IMR-90 (cell line): ENCODE data around the gene MYH9. TPM values are rescaled to one million over a fixed set of nuclear protein-coding genes. Genes with fewer than 3 reads are reported as not detected.

Experiments
- ATAC-seq: fragments of 200-7000 bp; cut with Tn5 transposase; 2 replicates; pipeline ENCODE4 v1.9.1; 2020; ENCODE audit warnings: low read depth, mild to moderate bottlenecking, moderate library complexity
- BruUV-seq: library from RNA; stranded (reverse); fragments of 400-500 nt; replicated peaks from 2 replicates; lab custom pipeline; 2021; lab: Mats Ljungman, UMichigan
- CTCF ChIA-PET: fragments of 300-600 bp; formaldehyde crosslinking; extraction: SDS; loops from one replicate; lab custom pipeline; 2021; ENCODE audit warnings: antibody characterized with exemption; lab: Yijun Ruan, JAX
- POLR2A ChIA-PET: fragments of 300-600 bp; sonication (Branson Sonifier 250); formaldehyde crosslinking; loops from one replicate; lab custom pipeline; 2022; ENCODE audit warnings: antibody characterized with exemption; ENCODE audit not compliant: unreplicated experiment; lab: Charles Lee
- DNase-seq: peaks from one replicate; pipeline ENCODE4 v3.0.0; 2013
- H2AFZ ChIP-seq: replicated peaks from 2 replicates; pipeline ENCODE3; 2013; ENCODE audit warnings: low read length, mild to moderate bottlenecking; ENCODE audit not compliant: poor library complexity
- H2AK5ac ChIP-seq: 2 replicates; pipeline ENCODE4 v1.6.1; 2013; ENCODE audit warnings: low read depth, low read length, inconsistent platforms
- H2AK9ac ChIP-seq: replicated peaks from 2 replicates; pipeline ENCODE3; 2013; ENCODE audit warnings: mild to moderate bottlenecking, low read depth, low read length, moderate library complexity; ENCODE audit not compliant: poor library complexity
- H2BK120ac ChIP-seq: 2 replicates; pipeline ENCODE4 v1.6.1; 2013; ENCODE audit warnings: low read depth, low read length, inconsistent platforms
- H2BK15ac ChIP-seq: 3 replicates; pipeline ENCODE4 v1.6.1; 2013; ENCODE audit warnings: low read depth, low read length, inconsistent platforms
- H2BK20ac ChIP-seq: 2 replicates; pipeline ENCODE4 v1.6.1; 2013; ENCODE audit warnings: low read depth, mild to moderate bottlenecking, inconsistent platforms, low read length, moderate library complexity
- H2BK5ac ChIP-seq: 2 replicates; pipeline ENCODE4 v1.6.1; 2013; ENCODE audit warnings: mild to moderate bottlenecking, low read depth, low read length, inconsistent platforms; ENCODE audit not compliant: poor library complexity, severe bottlenecking
- H3K14ac ChIP-seq: replicated peaks from 2 replicates; pipeline ENCODE4 v1.6.1; 2013; ENCODE audit warnings: low read depth, low read length, inconsistent platforms
- H3K18ac ChIP-seq: 2 replicates; pipeline ENCODE4 v1.6.1; 2013; ENCODE audit warnings: low read depth, low read length, control low read depth
- H3K23ac ChIP-seq: 2 replicates; pipeline ENCODE4 v1.6.1; 2013; ENCODE audit warnings: low read depth, low read length, inconsistent platforms
- H3K27ac ChIP-seq: 2 replicates; pipeline ENCODE4 v1.5.1; 2013; ENCODE audit warnings: mild to moderate bottlenecking, control low read depth, low read length; ENCODE audit not compliant: insufficient read depth
- H3K27me3 ChIP-seq: 2 replicates; pipeline ENCODE4 v1.6.1; 2013; ENCODE audit warnings: low read length; ENCODE audit not compliant: control insufficient read depth, insufficient read depth
- H3K36me3 ChIP-seq: 2 replicates; pipeline ENCODE4 v1.6.1; 2013; ENCODE audit warnings: low read length, mixed read lengths; ENCODE audit not compliant: control insufficient read depth, insufficient read depth
- H3K4ac ChIP-seq: 2 replicates; pipeline ENCODE4 v1.6.1; 2013; ENCODE audit warnings: low read depth, low read length, inconsistent platforms
- H3K4me1 ChIP-seq: 2 replicates; pipeline ENCODE4 v1.6.1; 2013; ENCODE audit warnings: low read length, mixed read lengths; ENCODE audit not compliant: control insufficient read depth, insufficient read depth
- H3K4me2 ChIP-seq: 2 replicates; pipeline ENCODE4 v1.6.1; 2013; ENCODE audit warnings: low read depth, mild to moderate bottlenecking, control low read depth, low read length, moderate library complexity
- H3K4me3 ChIP-seq: 2 replicates; pipeline ENCODE4 v1.5.1; 2013; ENCODE audit warnings: low read depth, mild to moderate bottlenecking, control low read depth, low read length, moderate library complexity; ENCODE audit not compliant: insufficient read depth
- H3K56ac ChIP-seq: 2 replicates; pipeline ENCODE4 v1.6.1; 2013; ENCODE audit warnings: low read length, inconsistent platforms; ENCODE audit not compliant: insufficient read depth; ENCODE audit errors: extremely low read depth
- H3K79me1 ChIP-seq, 2 experiments: 2 replicates each; pipeline ENCODE4 v1.6.1; 2013; ENCODE audit warnings: low read length in 2 of 2, inconsistent platforms in 1 of 2, low read depth in 1 of 2
- H3K9ac ChIP-seq: 2 replicates; pipeline ENCODE4 v1.6.1; 2013; ENCODE audit warnings: low read depth, low read length, control low read depth
- H3K9me1 ChIP-seq: 2 replicates; pipeline ENCODE4 v1.6.1; 2013; ENCODE audit warnings: low read length, inconsistent platforms; ENCODE audit not compliant: insufficient read depth
- H3K9me3 ChIP-seq: 2 replicates; pipeline ENCODE4 v1.6.1; 2013; ENCODE audit warnings: low read length; ENCODE audit not compliant: control insufficient read depth, insufficient read depth
- H4K20me1 ChIP-seq: 2 replicates; pipeline ENCODE4 v1.6.1; 2013; ENCODE audit warnings: low read length, inconsistent platforms; ENCODE audit not compliant: insufficient read depth
- H4K5ac ChIP-seq: 2 replicates; pipeline ENCODE4 v1.6.1; 2013; ENCODE audit warnings: mild to moderate bottlenecking, low read depth, low read length, control low read depth
- H4K8ac ChIP-seq, 2 experiments: 2 replicates each; pipeline ENCODE4 v1.6.1; 2013; ENCODE audit warnings: low read depth in 2 of 2, low read length in 2 of 2, control low read depth in 1 of 2, inconsistent platforms in 1 of 2
- H4K91ac ChIP-seq: 2 replicates; pipeline ENCODE4 v1.6.1; 2013; ENCODE audit warnings: low read depth, low read length, inconsistent platforms; ENCODE audit not compliant: insufficient read depth
- BHLHE40 ChIP-seq: fragments of 150-350 bp; IDR thresholded peaks from 2 replicates; pipeline ENCODE4 v1.6.1; 2016; ENCODE audit warnings: mild to moderate bottlenecking, low read depth, low read length
- CEBPB ChIP-seq: IDR thresholded peaks from 2 replicates; pipeline ENCODE4 v1.6.1; 2012; ENCODE audit warnings: low read depth, low read length, improper control_type of control experiment
- MAFK ChIP-seq: IDR thresholded peaks from 2 replicates; pipeline ENCODE4 v1.6.1; 2012; ENCODE audit warnings: low read depth, low read length, improper control_type of control experiment
- NFE2L2 ChIP-seq: fragments of 150-350 bp; IDR thresholded peaks from 2 replicates; pipeline ENCODE4 v1.6.1; 2016; ENCODE audit warnings: low read depth, mild to moderate bottlenecking, low read length
- POLR2A ChIP-seq: IDR thresholded peaks from 2 replicates; pipeline ENCODE4 v1.6.1; 2012; ENCODE audit warnings: mild to moderate bottlenecking, low read depth, low read length
- RAD21 ChIP-seq: IDR thresholded peaks from 2 replicates; pipeline ENCODE4 v1.6.1; 2012; ENCODE audit warnings: low read length, improper control_type of control experiment
- RFX5 ChIP-seq: IDR thresholded peaks from 2 replicates; pipeline ENCODE4 v1.8.0; 2012; ENCODE audit warnings: low read depth, mild to moderate bottlenecking, low read length, moderate library complexity
- WGBS, 2 experiments: methylation state at CpG; one replicate each; pipeline versions ENCODE4 v1.1.5 to v1.1.7; 2013; ENCODE audit warnings: missing lambda C conversion rate in 2 of 2; ENCODE audit not compliant: insufficient read length in 1 of 2; ENCODE audit errors: extremely low coverage in 2 of 2; 5-methylcytosine and 5-hydroxymethylcytosine counted together
- dilution Hi-C: fragments of 300-500 bp; cut with HindIII; formaldehyde crosslinking; loops from one replicate; pipeline ENCODE4 v1.14.3; 2018; ENCODE audit warnings: low sequenced_read_pairs; ENCODE audit not compliant: unreplicated experiment
- in situ Hi-C: fragments of 300-500 bp; cut with MboI; formaldehyde crosslinking; loops from 3 replicates; pipeline ENCODE4 v1.14.3; 2019; ENCODE audit warnings: low sequenced_read_pairs, inconsistent platforms, mixed read lengths
- intact Hi-C: fragments of 100-400 bp; cut with micrococcal nuclease; formaldehyde crosslinking; loops from 2 replicates; pipeline ENCODE4 v1.10.0; 2022
- polyA plus RNA-seq, 3 experiments: library from polyadenylated mRNA; depleted of rRNA; stranded (reverse); fragments of >200 nt; gene quantifications; 2 replicates each; pipeline ENCODE4 v1.2.3, GENCODE V29; 2012; ENCODE audit warnings: low replicate concordance in 1 of 3
- total RNA-seq: library from RNA; depleted of rRNA; stranded (reverse); fragments of >200 nt; gene quantifications from 2 replicates; pipeline ENCODE4 v1.2.3, GENCODE V29; 2012
- TF ChIP-seq, protein P1 (sequence below): conservative IDR thresholded peaks from 2 replicates; pipeline ENCODE4 v1.5.1; 2012; ENCODE audit warnings: mild to moderate bottlenecking, low read depth, low read length, improper control_type of control experiment
- TF ChIP-seq, protein P2 (sequence below): fragments of 150-350 bp; IDR thresholded peaks from 2 replicates; pipeline ENCODE4 v1.6.1; 2017; ENCODE audit warnings: mild to moderate bottlenecking, antibody characterized with exemption, low read length, low read depth
- TF ChIP-seq, protein P3 (sequence below): fragments of 150-350 bp; IDR thresholded peaks from 2 replicates; pipeline ENCODE4 v1.6.1; 2016; ENCODE audit warnings: low read depth, mild to moderate bottlenecking, low read length, moderate library complexity, borderline replicate concordance

Gene MYH9
- total and polyA plus RNA-seq, 2 of the 4 experiments (the other 2 are of a cell fraction), result 475 to 554 TPM

DNA sequence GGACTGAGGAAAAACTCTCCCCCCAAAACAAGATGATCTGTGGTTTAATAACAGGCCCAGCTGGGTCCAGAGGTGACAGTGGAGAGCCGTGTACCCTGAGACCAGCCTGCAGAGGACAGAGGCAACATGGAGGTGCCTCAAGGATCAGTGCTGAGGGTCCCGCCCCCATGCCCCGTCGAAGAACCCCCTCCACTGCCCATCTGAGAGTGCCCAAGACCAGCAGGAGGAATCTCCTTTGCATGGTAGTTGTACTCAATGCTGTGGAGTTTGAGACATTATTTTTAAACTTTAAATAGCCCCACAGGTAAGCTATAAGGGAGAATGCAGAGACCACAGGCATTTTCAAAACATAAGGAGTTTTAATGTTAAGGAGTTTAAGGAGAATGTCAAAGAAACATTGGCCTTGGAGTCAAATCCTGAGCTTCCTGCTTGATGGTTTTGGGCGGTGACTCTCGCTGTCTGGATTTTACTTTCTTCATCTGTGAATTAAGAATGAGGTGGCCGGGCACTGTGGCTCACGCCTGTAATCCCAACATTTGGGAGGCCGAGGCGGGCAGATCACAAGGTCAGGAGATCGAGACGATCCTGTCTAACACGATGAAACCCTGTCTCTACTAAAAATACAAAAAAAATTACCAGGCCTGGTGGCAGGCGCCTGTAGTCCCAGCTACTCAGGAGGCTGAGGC, 128.0 kb downstream of the MYH9 start:
- Histone ChIP-seq H4K20me1 (no peaks in the 10 kb centered on the region), H3K14ac (0 out of 2 replicates have a peak overlapping the region, but pooled peaks have one; percentile 21), H2BK20ac (no peak overlapping the region), H2AK5ac (no peak overlapping the region), H3K18ac (no peak overlapping the region), H3K9ac (no peak overlapping the region), H3K9me1 (0 out of 2 replicates have a peak, but pooled peaks cover 3% of the 10 kb centered on the region), H3K56ac (no peak overlapping the region), H3K4me1 (peaks cover 5% of the 10 kb centered on the region; the same call in 1 of the 2 replicates), H4K91ac (no peak overlapping the region), H3K4ac (no peak overlapping the region; the same call in 1 of the 2 replicates), H3K4me3 (no peak overlapping the region), H2BK5ac (no peak overlapping the region), H4K8ac (0 out of 4 replicates have a peak overlapping the region, but pooled peaks of 1 of the 2 experiments have one; percentile 60), H3K9me3 (no peaks in the 10 kb centered on the region), H3K4me2 (no peak overlapping the region; the same call in 1 of the 2 replicates), H2BK15ac (no peak overlapping the region), H3K36me3 (no peaks in the 10 kb centered on the region; the same call in 1 of the 2 replicates), H2AFZ (peak overlapping the region; percentile 78), H3K27me3 (no peaks in the 10 kb centered on the region), H4K5ac (no peak overlapping the region; the same call in 1 of the 2 replicates), H3K23ac (peak overlapping the region; percentile 63; the same call in 1 of the 2 replicates), H2BK120ac (no peak overlapping the region), H2AK9ac (peak overlapping the region; percentile 61), H3K79me1 (no peaks in the 10 kb centered on the region), H3K27ac (no peak overlapping the region)
- POLR2A ChIA-PET, result interaction anchor here (0.5 kb wide), 1 partner anchor 20 kb away, joined by 7 read pairs; no protein-coding TSS in a partner anchor
- no TSS peak for BruUV-seq
- in situ Hi-C loops (no loop called here), dilution Hi-C loops (no loop called here), intact Hi-C loops (no loop called here)
- ATAC-seq (peak; percentile 3; the same call in 1 of the 2 replicates), DNase-seq (no peak)
- CTCF ChIA-PET, result interaction anchor here (1.0 kb wide), 1 partner anchor 21 kb away, joined by 3 read pairs; the partner anchor contains the start of gene APOL2
- no CpG with 5 or more reads among the region's 14 CpGs for WGBS, 2 experiments
- TF ChIP-seq, protein P1, sequence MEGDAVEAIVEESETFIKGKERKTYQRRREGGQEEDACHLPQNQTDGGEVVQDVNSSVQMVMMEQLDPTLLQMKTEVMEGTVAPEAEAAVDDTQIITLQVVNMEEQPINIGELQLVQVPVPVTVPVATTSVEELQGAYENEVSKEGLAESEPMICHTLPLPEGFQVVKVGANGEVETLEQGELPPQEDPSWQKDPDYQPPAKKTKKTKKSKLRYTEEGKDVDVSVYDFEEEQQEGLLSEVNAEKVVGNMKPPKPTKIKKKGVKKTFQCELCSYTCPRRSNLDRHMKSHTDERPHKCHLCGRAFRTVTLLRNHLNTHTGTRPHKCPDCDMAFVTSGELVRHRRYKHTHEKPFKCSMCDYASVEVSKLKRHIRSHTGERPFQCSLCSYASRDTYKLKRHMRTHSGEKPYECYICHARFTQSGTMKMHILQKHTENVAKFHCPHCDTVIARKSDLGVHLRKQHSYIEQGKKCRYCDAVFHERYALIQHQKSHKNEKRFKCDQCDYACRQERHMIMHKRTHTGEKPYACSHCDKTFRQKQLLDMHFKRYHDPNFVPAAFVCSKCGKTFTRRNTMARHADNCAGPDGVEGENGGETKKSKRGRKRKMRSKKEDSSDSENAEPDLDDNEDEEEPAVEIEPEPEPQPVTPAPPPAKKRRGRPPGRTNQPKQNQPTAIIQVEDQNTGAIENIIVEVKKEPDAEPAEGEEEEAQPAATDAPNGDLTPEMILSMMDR, result no peak
- no peak for TF ChIP-seq RFX5
- TF ChIP-seq NFE2L2, result no peak
- TF ChIP-seq, protein P2, sequence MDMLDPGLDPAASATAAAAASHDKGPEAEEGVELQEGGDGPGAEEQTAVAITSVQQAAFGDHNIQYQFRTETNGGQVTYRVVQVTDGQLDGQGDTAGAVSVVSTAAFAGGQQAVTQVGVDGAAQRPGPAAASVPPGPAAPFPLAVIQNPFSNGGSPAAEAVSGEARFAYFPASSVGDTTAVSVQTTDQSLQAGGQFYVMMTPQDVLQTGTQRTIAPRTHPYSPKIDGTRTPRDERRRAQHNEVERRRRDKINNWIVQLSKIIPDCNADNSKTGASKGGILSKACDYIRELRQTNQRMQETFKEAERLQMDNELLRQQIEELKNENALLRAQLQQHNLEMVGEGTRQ, result no peak
- TF ChIP-seq RAD21, result no peak
- TF ChIP-seq MAFK, result no peak
- TF ChIP-seq CEBPB, result no peak
- TF ChIP-seq, protein P3, sequence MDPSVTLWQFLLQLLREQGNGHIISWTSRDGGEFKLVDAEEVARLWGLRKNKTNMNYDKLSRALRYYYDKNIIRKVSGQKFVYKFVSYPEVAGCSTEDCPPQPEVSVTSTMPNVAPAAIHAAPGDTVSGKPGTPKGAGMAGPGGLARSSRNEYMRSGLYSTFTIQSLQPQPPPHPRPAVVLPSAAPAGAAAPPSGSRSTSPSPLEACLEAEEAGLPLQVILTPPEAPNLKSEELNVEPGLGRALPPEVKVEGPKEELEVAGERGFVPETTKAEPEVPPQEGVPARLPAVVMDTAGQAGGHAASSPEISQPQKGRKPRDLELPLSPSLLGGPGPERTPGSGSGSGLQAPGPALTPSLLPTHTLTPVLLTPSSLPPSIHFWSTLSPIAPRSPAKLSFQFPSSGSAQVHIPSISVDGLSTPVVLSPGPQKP, result no peak
- TF ChIP-seq POLR2A, result no peak
- TF ChIP-seq BHLHE40, result no peak
